Activated CD8-positive, alpha-beta T cell treated with anti-CD3 and anti-CD28 coated beads for 36 hours (primary cell): ENCODE data around the gene NPIPB6. TPM values are rescaled to one million over a fixed set of nuclear protein-coding genes. Genes with fewer than 3 reads are reported as not detected.

Source experiments
- ATAC-seq: fragments of 200-7000 bp; cut with Tn5 transposase; one replicate; pipeline ENCODE4 v1.10.0; 2021; ENCODE audit warnings: mild to moderate bottlenecking, moderate library complexity
- CTCF ChIA-PET: fragments of 350-600 bp; sonication (Branson Sonifier 250); formaldehyde crosslinking; loops from one replicate; lab custom pipeline; 2021; ENCODE audit warnings: antibody characterized with exemption; lab: Charles Lee
- POLR2A ChIA-PET: fragments of 350-600 bp; sonication (Branson Sonifier 250); formaldehyde crosslinking; loops from one replicate; lab custom pipeline; 2021; ENCODE audit warnings: antibody characterized with exemption; lab: Charles Lee
- DNase-seq: peaks from one replicate; pipeline ENCODE4 v3.0.0-alpha.2; 2020
- H3K27ac Mint-ChIP-seq: one replicate; pipeline ENCODE4 v1.8.0; 2021; ENCODE audit warnings: mild to moderate bottlenecking, mixed read lengths
- H3K27me3 Mint-ChIP-seq: one replicate; pipeline ENCODE4 v1.8.0; 2021; ENCODE audit warnings: mixed read lengths
- H3K36me3 Mint-ChIP-seq: one replicate; pipeline ENCODE4 v1.8.0; 2021; ENCODE audit warnings: low read depth, mixed read lengths
- H3K4me1 Mint-ChIP-seq: one replicate; pipeline ENCODE4 v1.8.0; 2021; ENCODE audit warnings: low read depth, mixed read lengths
- H3K4me3 Mint-ChIP-seq: one replicate; pipeline ENCODE4 v1.8.0; 2021; ENCODE audit warnings: mild to moderate bottlenecking, moderate library complexity, mixed read lengths
- H3K9me3 Mint-ChIP-seq: one replicate; pipeline ENCODE4 v1.8.0; 2021; ENCODE audit warnings: mixed read lengths
- CTCF ChIP-seq: fragments of 200-600 bp; IDR thresholded peaks from one replicate; pipeline ENCODE4 v1.8.0; 2022; ENCODE audit warnings: antibody characterized with exemption, mild to moderate bottlenecking
- intact Hi-C: fragments of 100-400 bp; cut with micrococcal nuclease; formaldehyde crosslinking; loops from one replicate; pipeline ENCODE4 v1.10.0; 2022
- total RNA-seq, 2 experiments: library from RNA; stranded (reverse); gene quantifications; one replicate each; pipeline ENCODE4 v1.2.3, GENCODE V29; 2021

Gene NPIPB6
- total RNA-seq, 2 experiments from 2014 or later = 0.52 TPM; not detected in 1

GRCh38 chr16:28310796-28311195 is 52.5 kb downstream of the NPIPB6 start:
- no peak for DNase-seq
- H3K36me3 Mint-ChIP-seq = peaks cover 16% of the 10 kb centered on the region
- H3K4me3 Mint-ChIP-seq = peak overlapping the region; percentile 55
- CTCF ChIA-PET = interaction anchor here (0.8 to 3.7 kb wide), 5 partner anchors 10 to 33 kb away, joined by 3 to 26 read pairs (median 4); no protein-coding TSS in a partner anchor
- POLR2A ChIA-PET = interaction anchor here (1.2 to 4.7 kb wide), 2 partner anchors 11 to 14 kb away, joined by 3 to 30 read pairs; no protein-coding TSS in a partner anchor
- intact Hi-C loops = no loop called here
- TF ChIP-seq CTCF = no peak
- H3K4me1 Mint-ChIP-seq = peaks cover 67% of the 10 kb centered on the region
- no peaks in the 10 kb centered on the region for H3K27me3 Mint-ChIP-seq
- H3K27ac Mint-ChIP-seq = peak overlapping the region; percentile 96
- ATAC-seq = no peak
- H3K9me3 Mint-ChIP-seq = peaks cover 9% of the 10 kb centered on the region

- intact Hi-C loops = loop anchor here (1.0 to 5.0 kb wide), 2 partner anchors 17 to 53 kb away; no protein-coding TSS in a partner anchor
- POLR2A ChIA-PET = interaction anchor here (0.6 to 4.7 kb wide), 4 partner anchors 8 to 14 kb away, joined by 3 to 30 read pairs (median 4); no protein-coding TSS in a partner anchor
- CTCF ChIA-PET = interaction anchor here (0.6 to 3.7 kb wide), 7 partner anchors 9 to 32 kb away, joined by 3 to 26 read pairs (median 4); partner anchors contain the start of gene SBK1
- DNase-seq = peak; percentile 99
- Mint-ChIP-seq H3K9me3 (peaks cover 9% of the 10 kb centered on the region), H3K27ac (peak overlapping the region; percentile 96), H3K4me3 (peak overlapping the region; percentile 55), H3K27me3 (no peaks in the 10 kb centered on the region), H3K4me1 (peaks cover 67% of the 10 kb centered on the region), H3K36me3 (peaks cover 16% of the 10 kb centered on the region)
- ATAC-seq = peak; percentile 94
- TF ChIP-seq CTCF = no peak
Measured at GRCh38 chr16:28309811-28310311, 53.4 kb downstream of the NPIPB6 start.

DNA sequence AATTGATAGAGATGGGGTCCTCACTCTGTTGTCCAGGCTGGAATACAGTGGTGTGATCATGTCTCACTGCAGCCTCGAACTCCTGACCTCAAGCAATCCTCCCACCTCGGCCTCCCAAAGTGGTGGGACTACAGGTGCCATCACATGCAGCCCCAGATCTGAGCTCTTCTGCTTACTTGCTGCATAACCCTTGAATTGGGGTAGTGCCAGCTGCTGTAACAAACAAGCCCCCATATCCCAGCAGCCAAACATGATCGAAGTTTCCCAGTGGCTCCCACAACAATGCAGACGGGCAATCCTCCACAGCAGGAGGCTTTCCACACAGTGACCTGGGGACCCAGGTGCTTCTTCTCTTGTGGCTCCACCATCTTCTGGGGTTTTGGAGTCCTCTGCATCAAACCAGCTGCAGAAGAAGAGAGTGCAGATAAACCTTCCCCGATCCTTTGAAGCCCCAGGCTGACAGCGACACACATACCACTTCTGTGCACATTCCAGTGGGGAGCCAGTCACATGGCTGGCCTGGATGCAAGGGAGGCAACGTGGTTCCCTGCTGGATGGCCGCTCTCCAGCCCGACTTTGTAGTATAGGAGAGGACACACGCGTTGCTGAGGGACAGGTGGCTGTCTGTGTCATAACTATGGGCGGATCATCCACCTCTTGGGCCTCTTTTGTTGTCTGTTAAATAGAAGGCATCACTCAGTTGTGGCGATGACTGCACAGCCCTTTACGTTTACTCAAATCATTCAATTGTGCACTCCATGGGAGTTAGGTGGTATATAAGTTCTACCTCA is 54.3 kb downstream of the NPIPB6 start:
- DNase-seq = peak; percentile 58
- POLR2A ChIA-PET = interaction anchor here (0.6 to 4.7 kb wide), 6 partner anchors 7 to 28 kb away, joined by 3 to 30 read pairs (median 4); partner anchors contain the start of gene SBK1
- H3K27me3 Mint-ChIP-seq = no peaks in the 10 kb centered on the region
- H3K9me3 Mint-ChIP-seq = peaks cover 9% of the 10 kb centered on the region
- intact Hi-C loops = loop anchor here (1.0 to 5.0 kb wide), 2 partner anchors 16 to 52 kb away; no protein-coding TSS in a partner anchor
- peaks cover 14% of the 10 kb centered on the region for H3K36me3 Mint-ChIP-seq
- peaks cover 63% of the 10 kb centered on the region for H3K4me1 Mint-ChIP-seq
- CTCF ChIA-PET = interaction anchor here (0.6 to 2.7 kb wide), 7 partner anchors 8 to 31 kb away, joined by 3 to 26 read pairs (median 3); partner anchors contain the start of gene SBK1
- no peak for TF ChIP-seq CTCF
- H3K4me3 Mint-ChIP-seq = no peak overlapping the region
- ATAC-seq = peak; percentile 17
- peak overlapping the region; percentile 96 for H3K27ac Mint-ChIP-seq

DNA sequence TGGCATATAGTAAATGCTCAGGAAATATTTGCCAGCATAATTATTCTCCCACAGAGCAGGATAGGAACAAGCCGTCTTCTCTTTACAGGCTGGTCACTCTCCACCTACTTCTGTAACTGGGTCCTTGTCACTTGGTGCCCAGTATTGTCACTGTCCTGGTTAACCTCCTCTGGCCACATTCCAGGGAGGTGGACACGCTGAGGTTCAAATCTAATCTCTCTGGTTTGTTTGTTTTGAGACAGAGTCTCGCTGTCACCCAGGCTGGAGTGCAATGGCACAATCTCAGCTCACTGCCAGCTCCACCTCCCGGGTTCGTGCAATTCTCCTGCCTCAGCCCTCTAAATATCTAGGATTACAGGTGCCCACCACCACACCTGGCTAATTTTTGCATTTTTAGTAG is 55.4 kb downstream of the NPIPB6 start:
- peaks cover 9% of the 10 kb centered on the region for H3K9me3 Mint-ChIP-seq
- POLR2A ChIA-PET = interaction anchor here (1.7 to 4.7 kb wide), 2 partner anchors 8 to 16 kb away, joined by 6 to 30 read pairs; partner anchors contain the start of gene SBK1
- peaks cover 14% of the 10 kb centered on the region for H3K36me3 Mint-ChIP-seq
- ATAC-seq (no peak), DNase-seq (no peak)
- CTCF ChIA-PET = interaction anchor here (1.4 to 1.5 kb wide), 2 partner anchors 9 to 10 kb away, joined by 3 read pairs; no protein-coding TSS in a partner anchor
- H3K4me3 Mint-ChIP-seq = no peak overlapping the region
- peaks cover 58% of the 10 kb centered on the region for H3K4me1 Mint-ChIP-seq
- intact Hi-C loops = loop anchor here (5.0 kb wide), 1 partner anchor 51 kb away; no protein-coding TSS in a partner anchor
- TF ChIP-seq CTCF = no peak
- H3K27ac Mint-ChIP-seq = peak overlapping the region; percentile 20
- H3K27me3 Mint-ChIP-seq = no peaks in the 10 kb centered on the region
